Measurements from ENCODE around the gene PLK1.
"Not testable (repeated sequence)": the region's sequence is repeated elsewhere in the genome, so short reads cannot be mapped to it uniquely, and the experiment has no call there.

The PLK1 gene

DNA sequence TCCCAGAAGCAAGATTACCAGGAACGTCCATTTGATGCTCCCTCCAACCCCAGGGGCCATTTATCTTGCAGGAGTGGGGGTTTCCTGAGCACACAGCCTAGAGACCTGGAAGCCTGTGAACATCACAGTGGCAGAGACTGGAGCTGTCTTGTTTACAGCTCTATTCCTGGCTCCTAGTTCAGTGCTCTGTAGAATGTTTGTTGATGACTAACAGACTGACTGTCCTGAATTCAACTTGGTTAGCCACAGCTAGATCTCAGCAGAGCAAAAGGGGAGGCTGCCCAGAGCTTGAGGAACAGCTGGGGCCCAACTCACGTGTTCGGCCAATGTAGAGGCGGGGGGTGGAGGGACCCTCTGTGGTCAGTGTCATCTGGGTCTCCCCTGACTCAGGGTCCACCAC lies 27.8 kb downstream of the PLK1 start:
- no peak for DNase-seq (ENCODE audit: low spot score)
- no peak for FAIRE-seq

- FAIRE-seq (no peak), DNase-seq (ENCODE audit: low spot score) (no peak)
Measured at GRCh38 chr16:23709536-23709935, 30.8 kb downstream of the PLK1 start.

- FAIRE-seq: no peak
- no peak for DNase-seq (ENCODE audit: low spot score)
Measured at GRCh38 chr16:23710008-23710407, 31.3 kb downstream of the PLK1 start.

- FAIRE-seq: no peak
- DNase-seq (ENCODE audit: low spot score): no peak
Measured at GRCh38 chr16:23710504-23710903, 31.8 kb downstream of the PLK1 start.

DNA sequence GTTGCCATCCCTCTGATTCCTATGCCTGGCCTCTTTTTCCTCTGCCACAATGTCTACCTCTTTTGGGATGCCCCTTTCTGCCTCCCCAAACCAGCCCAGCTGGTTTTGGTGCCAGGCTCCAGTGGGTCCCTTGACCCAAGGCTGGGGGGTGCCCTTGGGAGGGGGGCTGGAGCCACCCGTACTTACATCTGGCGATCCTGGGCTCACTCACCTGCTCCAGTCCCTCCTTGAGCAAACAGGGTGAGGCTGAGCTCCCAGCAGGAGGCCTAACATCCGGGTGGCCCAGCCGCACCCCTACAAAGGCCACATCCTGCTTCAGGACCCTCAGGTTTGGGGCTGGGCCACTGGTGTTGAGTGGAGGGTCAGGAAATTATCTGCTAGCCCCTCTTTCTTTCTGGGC lies 33.1 kb downstream of the PLK1 start:
- DNase-seq (ENCODE audit: low spot score): no peak
- FAIRE-seq: no peak

GRCh38 chr16:23712976-23713375 lies 34.3 kb downstream of the PLK1 start, which contains the start of gene ERN2:
Gene ERN2 (minus strand): TSS chr16:23713222. CDS start chr16:23713187, 35 bp downstream.
- no peak for FAIRE-seq
- DNase-seq (ENCODE audit: low spot score): no peak

GRCh38 chr16:23716484-23716883 lies 37.8 kb downstream of the PLK1 start:
- no peak for DNase-seq (ENCODE audit: low spot score)
- FAIRE-seq: no peak

- not testable (repeated sequence) for DNase-seq (ENCODE audit: low spot score); FAIRE-seq
Measured at GRCh38 chr16:23722613-23723240, 44.0 kb downstream of the PLK1 start.

- DNase-seq (ENCODE audit: low spot score) (no peak), FAIRE-seq (no peak)
Measured at GRCh38 chr16:23724096-23724784, 45.6 kb downstream of the PLK1 start.

DNA sequence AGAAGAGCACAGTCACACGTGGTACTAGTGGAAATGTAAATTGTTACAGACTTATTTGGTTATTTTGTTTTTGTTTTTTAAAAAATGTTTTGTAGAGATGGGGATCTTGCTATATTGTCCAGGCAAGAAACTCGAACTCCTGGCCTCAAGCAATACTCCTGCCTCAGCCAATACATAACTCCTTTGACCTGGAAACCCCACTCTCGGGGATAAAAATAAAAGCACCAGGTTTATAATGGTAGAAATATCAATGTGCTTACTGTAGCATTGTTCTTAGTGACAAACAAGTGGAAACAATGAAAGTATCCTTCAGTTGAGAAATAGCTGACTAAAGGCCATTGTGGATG lies 46.1 kb downstream of the PLK1 start:
- no peak for FAIRE-seq
- DNase-seq (ENCODE audit: low spot score): no peak

GRCh38 chr16:23726710-23727109 lies 48.0 kb downstream of the PLK1 start:
- DNase-seq (ENCODE audit: low spot score): no peak

GRCh38 chr16:23728112-23728477 lies 49.4 kb downstream of the PLK1 start:
- DNase-seq (ENCODE audit: low spot score): no peak
- FAIRE-seq: no peak

More at GRCh38 chr16:23726710-23727109, 48.0 kb downstream of the PLK1 start:
- no peak for FAIRE-seq

DNA sequence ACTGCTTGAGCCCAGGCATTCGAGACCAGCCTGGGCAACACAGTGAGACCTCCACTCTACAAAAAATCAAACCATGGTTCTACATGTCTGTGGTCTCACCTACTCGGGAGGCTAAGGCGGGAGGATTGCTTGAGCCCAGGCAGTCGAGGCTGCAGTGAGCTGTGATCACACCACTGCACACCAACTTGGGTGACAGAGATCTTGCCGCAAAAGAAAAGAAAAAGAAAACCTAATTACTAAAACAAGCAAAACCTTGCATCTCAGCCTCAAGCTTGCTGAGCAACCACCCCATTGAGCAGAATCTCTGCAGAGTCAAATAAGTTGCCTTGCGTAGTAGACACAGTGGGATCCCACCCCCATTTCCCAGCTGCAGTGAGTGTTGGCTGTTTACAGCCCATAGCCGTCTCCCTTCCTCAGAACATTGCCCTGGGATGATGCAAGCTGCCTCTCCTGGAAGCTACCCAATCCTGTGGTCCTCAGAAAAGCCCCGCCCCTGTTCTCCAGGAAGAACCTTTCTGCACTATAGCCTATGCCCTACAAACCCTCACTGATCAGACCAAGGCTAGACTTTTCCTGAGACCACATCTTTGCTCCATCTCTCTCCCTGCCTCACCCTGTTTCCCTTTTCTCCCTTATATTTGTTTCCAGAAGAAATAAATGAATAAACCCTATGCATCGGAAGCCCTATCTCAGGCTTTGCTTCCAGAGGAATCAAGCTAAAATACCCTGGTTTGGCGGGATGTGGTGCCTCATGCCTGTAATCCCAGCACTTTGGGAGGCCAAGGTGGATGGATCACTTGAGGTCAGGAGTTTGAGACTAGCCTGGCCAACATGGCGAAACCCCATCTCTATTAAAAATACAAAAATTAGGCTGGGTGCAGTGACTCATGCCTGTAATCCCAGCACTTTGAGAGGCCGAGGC lies 51.1 kb downstream of the PLK1 start:
- peak; percentile 35 for DNase-seq (ENCODE audit: low spot score)
- FAIRE-seq: no peak

DNA sequence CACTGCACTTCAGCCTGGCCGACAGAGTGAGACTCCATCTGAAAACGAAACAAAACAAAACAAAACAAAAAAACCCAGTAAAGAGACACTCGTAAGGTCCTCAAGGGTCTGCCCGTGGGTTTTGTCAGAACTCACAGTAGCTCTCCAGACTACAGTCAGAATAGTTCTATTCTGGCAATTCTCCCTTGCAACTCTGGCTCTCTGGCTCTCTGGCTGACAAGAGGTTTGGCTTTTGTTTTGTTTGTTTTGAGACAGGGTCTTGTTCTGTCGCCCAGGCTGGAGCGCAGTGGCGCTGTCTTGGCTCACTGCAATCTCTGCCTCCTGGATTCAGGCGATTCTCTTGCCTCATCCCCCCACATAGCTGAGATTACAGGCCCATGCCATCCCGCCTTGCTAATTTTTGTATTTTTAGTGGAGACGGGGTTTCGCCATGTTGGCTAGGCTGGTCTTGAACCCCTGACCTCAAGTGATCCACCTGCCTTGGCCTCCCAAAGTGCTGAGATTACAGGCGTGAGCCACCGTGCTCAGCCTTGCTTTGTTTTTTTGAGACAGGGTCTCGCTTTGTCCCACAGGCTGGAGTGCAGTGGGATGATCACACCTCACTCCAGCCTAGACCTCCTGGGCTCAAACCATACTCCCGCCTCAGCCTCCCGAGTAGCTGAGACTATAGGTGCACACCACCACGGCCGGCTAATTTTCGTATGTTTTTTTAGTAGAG lies 55.6 kb downstream of the PLK1 start:
- FAIRE-seq (no peak), DNase-seq (ENCODE audit: low spot score) (no peak)

DNA sequence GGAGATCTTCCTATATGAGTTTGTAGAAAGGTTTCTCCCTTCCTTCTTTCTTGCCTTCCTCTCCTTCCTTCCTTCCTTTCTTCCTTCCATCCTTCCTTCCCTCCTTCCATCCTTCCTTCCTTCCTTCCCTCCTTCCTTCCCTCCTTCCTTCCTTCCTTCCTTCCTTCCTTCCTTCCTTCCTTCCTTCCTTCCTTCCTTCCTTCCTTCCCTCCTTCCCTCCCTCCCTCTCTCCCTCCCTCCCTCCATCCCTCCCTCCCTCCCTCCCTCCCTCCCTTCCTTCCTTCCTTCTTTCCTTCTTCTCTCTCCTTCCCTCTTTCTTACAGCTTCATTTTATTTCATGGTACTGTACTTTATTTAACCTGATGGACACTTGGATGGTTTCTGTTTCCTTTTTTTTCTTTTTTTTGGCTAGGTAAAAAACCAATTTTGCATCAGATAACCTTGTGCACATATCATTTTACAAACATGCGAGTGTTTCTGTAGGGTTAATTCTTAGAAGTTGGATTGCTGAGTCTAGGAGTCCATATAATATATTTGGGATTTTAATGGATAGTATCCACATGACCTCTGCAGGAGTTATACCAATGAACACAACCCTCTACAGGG lies 58.8 kb downstream of the PLK1 start:
- DNase-seq (ENCODE audit: low spot score); FAIRE-seq: not testable (repeated sequence)

- FAIRE-seq: no peak
Measured at GRCh38 chr16:23739516-23739915, 60.8 kb downstream of the PLK1 start.

More at GRCh38 chr16:23739516-23739915, 60.8 kb downstream of the PLK1 start:
- DNase-seq (ENCODE audit: low spot score): no peak

Measured in urothelium cell line (cell line).